HG03432 (cell line): ENCODE data around the gene NFYB.
"Not testable (repeated sequence)": the region's sequence is repeated elsewhere in the genome, so short reads cannot be mapped to it uniquely, and the experiment has no call there.

ENCODE experiments used
- ATAC-seq: cut with Tn5 transposase; IDR thresholded peaks from one replicate; pipeline ENCODE4 v1.9.1; 2021; ENCODE audit warnings: mild to moderate bottlenecking, moderate library complexity; ENCODE audit not compliant: unreplicated experiment

The NFYB gene

GRCh38 chr12:104137902-104138796 lies at the start of gene NFYB:
TSS of gene NFYB (minus strand) at chr12:104138210. CDS start at chr12:104135453, 2,757 bp downstream.
- ATAC-seq = peak; percentile 93

GRCh38 chr12:104187446-104188155 lies 49.6 kb upstream of the NFYB start:
- ATAC-seq = no peak

GRCh38 chr12:104183443-104183842 lies 45.4 kb upstream of the NFYB start:
- ATAC-seq = no peak

- no peak for ATAC-seq
Observed at GRCh38 chr12:104182621-104183378, 44.8 kb upstream of the NFYB start.

GRCh38 chr12:104182144-104182543 lies 44.1 kb upstream of the NFYB start:
- ATAC-seq = no peak

- no peak for ATAC-seq
Observed at GRCh38 chr12:104181313-104181712, 43.3 kb upstream of the NFYB start.

GRCh38 chr12:104180374-104180773 lies 42.4 kb upstream of the NFYB start:
- ATAC-seq = no peak

- ATAC-seq = no peak
Observed at GRCh38 chr12:104177663-104178501, 39.9 kb upstream of the NFYB start.

- no peak for ATAC-seq
Observed at GRCh38 chr12:104177336-104177662, 39.3 kb upstream of the NFYB start.

- no peak for ATAC-seq
Observed at GRCh38 chr12:104175726-104176247, 37.8 kb upstream of the NFYB start.

GRCh38 chr12:104173804-104174203 lies 35.8 kb upstream of the NFYB start:
- not testable (repeated sequence) for ATAC-seq

GRCh38 chr12:104172570-104172947 lies 34.5 kb upstream of the NFYB start:
- no peak for ATAC-seq

GRCh38 chr12:104171785-104172569 lies 34.0 kb upstream of the NFYB start:
- no peak for ATAC-seq

GRCh38 chr12:104168596-104168995 lies 30.6 kb upstream of the NFYB start:
- ATAC-seq = no peak

GRCh38 chr12:104167519-104168458 lies 29.8 kb upstream of the NFYB start:
- no peak for ATAC-seq

GRCh38 chr12:104166465-104166864 lies 28.5 kb upstream of the NFYB start:
- ATAC-seq = no peak

GRCh38 chr12:104165801-104166200 lies 27.8 kb upstream of the NFYB start:
- ATAC-seq = no peak

GRCh38 chr12:104164634-104165033 lies 26.6 kb upstream of the NFYB start:
- ATAC-seq = no peak
